H1 (cell line): ENCODE data around the gene KIZ. TPM values are rescaled to one million over a fixed set of nuclear protein-coding genes. Genes with fewer than 3 reads are reported as not detected.

ENCODE experiments used
- ATF2 ChIP-seq: IDR thresholded peaks from 2 replicates; pipeline ENCODE4 v1.6.1; 2012; ENCODE audit warnings: low read length, inconsistent platforms
- RAD21 ChIP-seq, 2 experiments: IDR thresholded peaks in 1 of 2; conservative IDR thresholded peaks in 1 of 2; 2 replicates each; pipeline ENCODE4 v1.6.1; 2011; ENCODE audit warnings: low read depth in 2 of 2, low read length in 2 of 2, improper control_type of control experiment in 1 of 2, inconsistent platforms in 1 of 2, mild to moderate bottlenecking in 1 of 2, moderate library complexity in 1 of 2
- SRF ChIP-seq: IDR thresholded peaks from 2 replicates; pipeline ENCODE4 v1.6.1; 2011; ENCODE audit warnings: mild to moderate bottlenecking, low read depth, low read length, moderate library complexity
- polyA plus RNA-seq, 7 experiments: library from polyadenylated mRNA; depleted of rRNA in 3 of 7; stranded (reverse) in 5 of 7; unstranded in 2 of 7; fragments of >200 nt in 5 of 7; fragments of 200-250 nt in 2 of 7; gene quantifications; 1 replicate in 5 of 7; 2 replicates in 1 of 7; 4 replicates in 1 of 7; pipeline versions ENCODE4 v1.2.1 to v1.2.3, GENCODE V29; 2011 to 2013; ENCODE audit warnings: missing spikeins in 2 of 7, mixed read lengths in 2 of 7
- total RNA-seq: library from RNA; stranded (reverse); fragmentation: NEBNext Ultra II Directional; extraction: Animal tissue kit (Norgen Biotek cat#: 25700); gene quantifications from 2 replicates; pipeline ENCODE4 v1.2.1, GENCODE V29; 2021
- TF ChIP-seq, protein P1 (sequence below): fragments of 300-600 bp; sonication (generic); IDR thresholded peaks from 2 replicates; pipeline ENCODE4 v1.7.1; 2012; ENCODE audit warnings: low read length, moderate library complexity, mild to moderate bottlenecking, inconsistent platforms; ENCODE audit not compliant: insufficient replicate concordance

KIZ gene
- total and polyA plus RNA-seq, 2 of the 8 experiments (the other 6 are each of a cell fraction or from before 2014, with no cell fraction given), result 13.0 to 51.7 TPM

GRCh38 chr20:21127201-21127981 lies 1.5 kb downstream of the KIZ start (continued):
- TF ChIP-seq ATF2, result no peak
- TF ChIP-seq SRF, result no peak
- TF ChIP-seq RAD21 (IDR thresholded peaks at IDR 0.05 in 1 of 2, conservative IDR thresholded peaks at IDR 0.05 in 1 of 2; ENCODE audit: low read depth in 2 of 2, low read length in 2 of 2), result no peak
- TF ChIP-seq, protein P1, sequence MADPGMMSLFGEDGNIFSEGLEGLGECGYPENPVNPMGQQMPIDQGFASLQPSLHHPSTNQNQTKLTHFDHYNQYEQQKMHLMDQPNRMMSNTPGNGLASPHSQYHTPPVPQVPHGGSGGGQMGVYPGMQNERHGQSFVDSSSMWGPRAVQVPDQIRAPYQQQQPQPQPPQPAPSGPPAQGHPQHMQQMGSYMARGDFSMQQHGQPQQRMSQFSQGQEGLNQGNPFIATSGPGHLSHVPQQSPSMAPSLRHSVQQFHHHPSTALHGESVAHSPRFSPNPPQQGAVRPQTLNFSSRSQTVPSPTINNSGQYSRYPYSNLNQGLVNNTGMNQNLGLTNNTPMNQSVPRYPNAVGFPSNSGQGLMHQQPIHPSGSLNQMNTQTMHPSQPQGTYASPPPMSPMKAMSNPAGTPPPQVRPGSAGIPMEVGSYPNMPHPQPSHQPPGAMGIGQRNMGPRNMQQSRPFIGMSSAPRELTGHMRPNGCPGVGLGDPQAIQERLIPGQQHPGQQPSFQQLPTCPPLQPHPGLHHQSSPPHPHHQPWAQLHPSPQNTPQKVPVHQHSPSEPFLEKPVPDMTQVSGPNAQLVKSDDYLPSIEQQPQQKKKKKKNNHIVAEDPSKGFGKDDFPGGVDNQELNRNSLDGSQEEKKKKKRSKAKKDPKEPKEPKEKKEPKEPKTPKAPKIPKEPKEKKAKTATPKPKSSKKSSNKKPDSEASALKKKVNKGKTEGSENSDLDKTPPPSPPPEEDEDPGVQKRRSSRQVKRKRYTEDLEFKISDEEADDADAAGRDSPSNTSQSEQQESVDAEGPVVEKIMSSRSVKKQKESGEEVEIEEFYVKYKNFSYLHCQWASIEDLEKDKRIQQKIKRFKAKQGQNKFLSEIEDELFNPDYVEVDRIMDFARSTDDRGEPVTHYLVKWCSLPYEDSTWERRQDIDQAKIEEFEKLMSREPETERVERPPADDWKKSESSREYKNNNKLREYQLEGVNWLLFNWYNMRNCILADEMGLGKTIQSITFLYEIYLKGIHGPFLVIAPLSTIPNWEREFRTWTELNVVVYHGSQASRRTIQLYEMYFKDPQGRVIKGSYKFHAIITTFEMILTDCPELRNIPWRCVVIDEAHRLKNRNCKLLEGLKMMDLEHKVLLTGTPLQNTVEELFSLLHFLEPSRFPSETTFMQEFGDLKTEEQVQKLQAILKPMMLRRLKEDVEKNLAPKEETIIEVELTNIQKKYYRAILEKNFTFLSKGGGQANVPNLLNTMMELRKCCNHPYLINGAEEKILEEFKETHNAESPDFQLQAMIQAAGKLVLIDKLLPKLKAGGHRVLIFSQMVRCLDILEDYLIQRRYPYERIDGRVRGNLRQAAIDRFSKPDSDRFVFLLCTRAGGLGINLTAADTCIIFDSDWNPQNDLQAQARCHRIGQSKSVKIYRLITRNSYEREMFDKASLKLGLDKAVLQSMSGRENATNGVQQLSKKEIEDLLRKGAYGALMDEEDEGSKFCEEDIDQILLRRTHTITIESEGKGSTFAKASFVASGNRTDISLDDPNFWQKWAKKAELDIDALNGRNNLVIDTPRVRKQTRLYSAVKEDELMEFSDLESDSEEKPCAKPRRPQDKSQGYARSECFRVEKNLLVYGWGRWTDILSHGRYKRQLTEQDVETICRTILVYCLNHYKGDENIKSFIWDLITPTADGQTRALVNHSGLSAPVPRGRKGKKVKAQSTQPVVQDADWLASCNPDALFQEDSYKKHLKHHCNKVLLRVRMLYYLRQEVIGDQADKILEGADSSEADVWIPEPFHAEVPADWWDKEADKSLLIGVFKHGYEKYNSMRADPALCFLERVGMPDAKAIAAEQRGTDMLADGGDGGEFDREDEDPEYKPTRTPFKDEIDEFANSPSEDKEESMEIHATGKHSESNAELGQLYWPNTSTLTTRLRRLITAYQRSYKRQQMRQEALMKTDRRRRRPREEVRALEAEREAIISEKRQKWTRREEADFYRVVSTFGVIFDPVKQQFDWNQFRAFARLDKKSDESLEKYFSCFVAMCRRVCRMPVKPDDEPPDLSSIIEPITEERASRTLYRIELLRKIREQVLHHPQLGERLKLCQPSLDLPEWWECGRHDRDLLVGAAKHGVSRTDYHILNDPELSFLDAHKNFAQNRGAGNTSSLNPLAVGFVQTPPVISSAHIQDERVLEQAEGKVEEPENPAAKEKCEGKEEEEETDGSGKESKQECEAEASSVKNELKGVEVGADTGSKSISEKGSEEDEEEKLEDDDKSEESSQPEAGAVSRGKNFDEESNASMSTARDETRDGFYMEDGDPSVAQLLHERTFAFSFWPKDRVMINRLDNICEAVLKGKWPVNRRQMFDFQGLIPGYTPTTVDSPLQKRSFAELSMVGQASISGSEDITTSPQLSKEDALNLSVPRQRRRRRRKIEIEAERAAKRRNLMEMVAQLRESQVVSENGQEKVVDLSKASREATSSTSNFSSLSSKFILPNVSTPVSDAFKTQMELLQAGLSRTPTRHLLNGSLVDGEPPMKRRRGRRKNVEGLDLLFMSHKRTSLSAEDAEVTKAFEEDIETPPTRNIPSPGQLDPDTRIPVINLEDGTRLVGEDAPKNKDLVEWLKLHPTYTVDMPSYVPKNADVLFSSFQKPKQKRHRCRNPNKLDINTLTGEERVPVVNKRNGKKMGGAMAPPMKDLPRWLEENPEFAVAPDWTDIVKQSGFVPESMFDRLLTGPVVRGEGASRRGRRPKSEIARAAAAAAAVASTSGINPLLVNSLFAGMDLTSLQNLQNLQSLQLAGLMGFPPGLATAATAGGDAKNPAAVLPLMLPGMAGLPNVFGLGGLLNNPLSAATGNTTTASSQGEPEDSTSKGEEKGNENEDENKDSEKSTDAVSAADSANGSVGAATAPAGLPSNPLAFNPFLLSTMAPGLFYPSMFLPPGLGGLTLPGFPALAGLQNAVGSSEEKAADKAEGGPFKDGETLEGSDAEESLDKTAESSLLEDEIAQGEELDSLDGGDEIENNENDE, result no peak
